Body of pancreas (tissue), 4 donors: ENCODE measurements around the gene BCL2L11.

Experiments
- POLR2A ChIP-seq, 3 donors: fragments of 450-650 bp; IDR thresholded peaks; one replicate each; pipeline ENCODE4 v1.6.1; 2016; ENCODE audit warnings: antibody characterized with exemption in 3 of 3, mild to moderate bottlenecking in 2 of 3
- TF ChIP-seq, protein P1 (sequence below), 7 experiments: fragments of 450-650 bp in 4 of 7; fragments of 200-600 bp in 3 of 7; sonication (generic) in 3 of 7; IDR thresholded peaks; one replicate each; pipeline ENCODE4 v1.5.1; 2016 to 2019; ENCODE audit warnings: antibody characterized with exemption in 7 of 7

DNA sequence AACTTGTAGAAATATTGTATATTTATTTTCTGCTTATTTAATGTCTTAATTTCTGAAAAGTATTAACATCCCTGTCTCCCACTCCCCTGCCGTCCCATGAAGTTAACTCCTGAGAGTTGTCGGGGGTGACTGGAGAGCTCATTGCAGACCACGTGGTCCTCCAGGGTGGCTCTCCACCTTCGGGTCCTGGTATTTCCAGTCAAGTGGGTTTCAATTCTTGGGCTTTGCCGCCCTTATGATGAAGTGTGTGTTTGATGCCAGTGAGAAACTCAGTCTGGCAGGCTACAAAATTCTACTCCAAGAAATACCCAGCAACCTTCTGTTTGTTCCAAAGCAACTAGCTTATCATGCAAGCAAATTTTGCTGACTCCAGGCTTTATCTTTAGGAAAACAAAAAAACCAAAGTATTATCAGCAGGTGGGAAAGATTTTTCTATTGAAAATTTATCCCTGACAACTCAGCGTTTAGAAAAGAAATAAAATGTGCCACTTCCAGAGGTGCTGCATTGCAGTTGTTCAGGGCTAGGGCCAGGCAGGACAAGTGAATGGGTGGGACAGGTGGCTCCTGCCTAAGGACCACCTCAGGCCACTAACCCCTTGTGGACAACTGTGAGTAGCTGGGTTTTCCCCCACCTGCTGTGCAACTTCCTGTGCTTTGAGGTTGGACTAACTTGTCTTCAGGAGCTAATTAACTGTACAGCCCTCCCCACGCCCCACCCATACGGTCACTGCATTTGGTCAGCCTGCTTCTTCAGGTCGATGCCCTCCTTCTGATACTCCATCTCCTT lies 46.6 kb downstream of the BCL2L11 start:
- TF ChIP-seq, protein P1, sequence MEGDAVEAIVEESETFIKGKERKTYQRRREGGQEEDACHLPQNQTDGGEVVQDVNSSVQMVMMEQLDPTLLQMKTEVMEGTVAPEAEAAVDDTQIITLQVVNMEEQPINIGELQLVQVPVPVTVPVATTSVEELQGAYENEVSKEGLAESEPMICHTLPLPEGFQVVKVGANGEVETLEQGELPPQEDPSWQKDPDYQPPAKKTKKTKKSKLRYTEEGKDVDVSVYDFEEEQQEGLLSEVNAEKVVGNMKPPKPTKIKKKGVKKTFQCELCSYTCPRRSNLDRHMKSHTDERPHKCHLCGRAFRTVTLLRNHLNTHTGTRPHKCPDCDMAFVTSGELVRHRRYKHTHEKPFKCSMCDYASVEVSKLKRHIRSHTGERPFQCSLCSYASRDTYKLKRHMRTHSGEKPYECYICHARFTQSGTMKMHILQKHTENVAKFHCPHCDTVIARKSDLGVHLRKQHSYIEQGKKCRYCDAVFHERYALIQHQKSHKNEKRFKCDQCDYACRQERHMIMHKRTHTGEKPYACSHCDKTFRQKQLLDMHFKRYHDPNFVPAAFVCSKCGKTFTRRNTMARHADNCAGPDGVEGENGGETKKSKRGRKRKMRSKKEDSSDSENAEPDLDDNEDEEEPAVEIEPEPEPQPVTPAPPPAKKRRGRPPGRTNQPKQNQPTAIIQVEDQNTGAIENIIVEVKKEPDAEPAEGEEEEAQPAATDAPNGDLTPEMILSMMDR (IDR thresholded peaks at IDR 0.05): no peak
- no peak for TF ChIP-seq POLR2A (IDR thresholded peaks at IDR 0.05)
